AG08396 (cell line): ENCODE measurements around the gene NDRG3.

ENCODE experiments used
- DNase-seq: peaks from one replicate; pipeline ENCODE4 v3.0.0; 2012; ENCODE audit warnings: low spot score, mixed read lengths

Gene NDRG3

DNA sequence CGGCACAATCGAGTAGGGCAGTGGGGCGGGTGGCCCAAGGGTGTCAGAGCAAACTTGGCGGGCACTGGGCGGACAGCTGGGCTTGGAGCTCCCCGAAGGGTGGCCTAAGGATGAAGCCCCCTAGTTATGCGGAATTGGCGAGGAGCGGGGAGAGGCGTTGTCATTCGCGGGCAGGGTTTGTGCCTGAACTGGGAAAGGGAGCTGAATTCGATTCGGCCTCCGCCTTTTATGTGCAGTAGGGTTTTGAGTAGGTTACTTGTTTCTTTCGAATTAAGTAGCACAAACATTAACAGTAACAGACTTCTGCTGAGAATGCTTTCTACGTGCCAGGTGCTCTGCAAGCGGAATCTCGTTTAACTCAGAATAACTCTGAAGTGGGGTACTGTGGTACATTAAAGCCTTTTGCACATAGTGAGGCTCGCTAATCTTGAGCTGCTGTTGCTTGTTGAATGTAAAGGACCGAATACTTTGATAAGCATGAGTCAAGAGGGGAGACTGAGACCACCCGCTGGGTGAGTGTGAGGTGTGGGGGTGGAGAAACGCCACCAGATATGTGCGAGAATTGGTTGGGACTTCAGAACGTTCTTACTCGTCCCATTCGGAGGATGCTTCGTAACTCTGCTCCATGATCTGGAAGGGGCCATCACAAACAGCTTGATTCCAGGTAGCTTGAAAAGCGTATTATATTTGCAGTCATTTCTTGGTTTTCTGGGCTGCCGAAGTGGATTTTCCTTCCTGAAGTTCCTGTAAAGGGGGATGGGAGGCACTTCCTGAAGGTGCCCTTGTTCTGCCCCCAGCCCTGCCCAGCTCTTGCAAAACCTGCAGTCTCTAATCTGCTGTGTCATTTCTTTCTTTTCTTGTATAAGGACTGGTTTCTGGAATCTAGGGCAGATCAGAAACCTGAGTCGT lies 139.5 kb downstream of the NDRG3 start:
- DNase-seq: no peak

DNA sequence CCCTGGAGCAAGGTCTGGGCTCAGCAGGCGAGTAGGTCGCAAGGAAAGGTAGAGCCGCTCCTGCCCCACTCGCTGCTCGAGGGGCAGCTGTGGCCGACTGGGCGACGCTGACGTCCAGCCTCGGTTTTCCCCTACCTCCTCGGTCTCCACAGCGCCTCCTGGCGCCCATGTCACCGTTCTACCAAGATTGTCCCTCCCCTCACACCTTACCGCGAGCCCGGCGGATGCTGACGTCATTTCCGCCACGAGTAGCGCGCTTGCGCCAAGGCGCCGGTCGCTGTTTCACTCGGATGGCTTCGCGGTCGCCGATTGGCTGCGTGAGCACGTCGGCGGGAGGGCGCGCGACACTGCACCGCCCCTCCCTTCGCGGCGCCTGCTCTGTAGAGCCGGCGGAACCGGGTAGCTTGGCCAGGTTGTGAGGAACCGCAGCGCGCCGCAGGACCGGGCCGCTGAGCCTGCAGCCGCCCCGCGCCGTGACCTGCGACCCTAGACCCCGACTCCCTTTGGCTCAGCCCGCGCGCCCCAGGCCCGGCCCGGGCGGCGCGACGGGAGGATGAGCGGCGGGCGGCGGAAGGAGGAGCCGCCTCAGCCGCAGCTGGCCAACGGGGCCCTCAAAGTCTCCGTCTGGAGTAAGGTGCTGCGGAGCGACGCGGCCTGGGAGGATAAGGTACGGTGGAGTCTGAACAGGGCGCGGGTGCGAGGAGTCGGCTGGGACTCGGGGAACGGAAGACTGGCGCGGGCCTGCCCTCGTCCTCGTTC lies 140.3 kb downstream of the NDRG3 start, which contains the start of gene RAB5IF:
TSS of gene RAB5IF (plus strand) at position 381 of the 759 bp plus-strand sequence. CDS start at position 554, 173 bp downstream.
- peak; percentile 97 for DNase-seq

DNA sequence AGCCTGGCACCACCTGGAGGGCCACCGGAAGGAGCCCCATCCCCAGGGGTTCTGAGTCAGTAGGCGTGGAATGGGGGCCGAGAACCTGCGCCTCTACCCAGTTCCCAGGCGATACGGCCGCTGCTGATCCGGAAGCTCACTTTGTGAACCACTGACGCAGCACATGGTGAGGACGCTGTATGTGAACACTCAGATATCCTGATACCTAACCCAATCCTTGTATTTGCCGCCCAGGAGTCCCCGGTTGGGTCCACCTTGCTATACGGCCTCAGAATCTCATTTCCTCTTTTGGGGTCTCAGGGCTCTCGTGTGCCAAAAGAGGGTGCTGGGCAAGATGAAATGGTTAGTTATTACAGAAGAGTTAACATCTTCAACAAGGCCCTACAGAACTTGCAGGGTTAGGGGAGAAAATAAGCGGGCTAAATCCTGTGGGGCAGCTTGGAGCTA lies 140.9 kb downstream of the NDRG3 start:
- no peak for DNase-seq
